Thoracic aorta (tissue), 2 donors: ENCODE measurements around the gene CHRDL1. TPM values are rescaled to one million over a fixed set of nuclear protein-coding genes. Genes with fewer than 3 reads are reported as not detected.

Experiments
- ATAC-seq: fragments of 150-250 bp; one replicate; pipeline ENCODE4 v1.8.0; 2017; ENCODE audit warnings: low read depth; ENCODE audit not compliant: insufficient number of reproducible peaks, low FRiP score
- DNase-seq: peaks from one replicate; pipeline ENCODE4 v3.0.0-alpha.2; 2020; ENCODE audit warnings: low spot score
- H3K27ac ChIP-seq, 2 donors: fragments of 200-600 bp; sonication (generic); 1 replicate in 1 of 2; 2 replicates in 1 of 2; pipeline ENCODE4 v1.5.1; 2016; ENCODE audit warnings: mild to moderate bottlenecking in 2 of 2, moderate library complexity in 2 of 2
- H3K27me3 ChIP-seq: fragments of 200-600 bp; sonication (generic); replicated peaks from 2 replicates; pipeline ENCODE4 v1.6.0; 2016; ENCODE audit warnings: mild to moderate bottlenecking; ENCODE audit not compliant: insufficient read depth
- H3K36me3 ChIP-seq: fragments of 200-600 bp; sonication (generic); one replicate; pipeline ENCODE4 v1.5.1; 2016
- H3K4me1 ChIP-seq, 2 donors: fragments of 200-600 bp; sonication (generic); 1 replicate in 1 of 2; 2 replicates in 1 of 2; pipeline versions ENCODE4 v1.5.1 to v1.6.0; 2016; ENCODE audit warnings: low read depth in 2 of 2, mild to moderate bottlenecking in 1 of 2; ENCODE audit not compliant: control insufficient read depth in 1 of 2
- H3K4me3 ChIP-seq: fragments of 200-600 bp; sonication (generic); 2 replicates; pipeline ENCODE4 v1.5.1; 2016; ENCODE audit warnings: mild to moderate bottlenecking
- H3K9me3 ChIP-seq: fragments of 200-600 bp; sonication (generic); 2 replicates; pipeline ENCODE4 v1.5.1; 2016
- total RNA-seq, 2 donors: library from RNA; depleted of rRNA; stranded (reverse); fragments of >200 nt; gene quantifications; one replicate each; pipeline versions ENCODE4 v1.1.0 to v1.2.3, GENCODE V29; 2016
- TF ChIP-seq, protein P1 (sequence below): fragments of 200-600 bp; sonication (generic); IDR thresholded peaks from one replicate; pipeline ENCODE4 v1.5.1; 2019; ENCODE audit warnings: antibody characterized with exemption

CHRDL1 gene
- total RNA-seq, 2 donors from 2014 or later = 16.8 to 48.6 TPM

DNA sequence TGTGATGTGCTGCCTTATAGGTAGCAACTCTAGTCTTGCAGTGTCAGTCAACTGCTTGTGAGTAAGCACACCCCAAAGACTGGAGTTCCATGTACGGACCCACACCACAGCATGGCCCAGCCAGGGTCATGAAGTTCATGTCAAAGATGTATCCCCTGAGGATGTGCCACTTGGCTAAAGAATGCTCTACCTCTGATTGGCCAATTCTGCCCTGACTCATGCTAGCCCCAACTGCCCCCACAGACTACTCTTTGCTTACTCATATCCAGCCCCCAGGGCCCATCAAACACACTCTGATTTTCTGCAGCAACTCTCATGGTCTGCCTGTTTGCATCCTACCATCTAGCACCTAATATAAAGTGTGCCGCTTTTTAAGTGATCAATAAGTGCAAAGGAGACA is 62.5 kb downstream of the CHRDL1 start:
- TF ChIP-seq, protein P1, sequence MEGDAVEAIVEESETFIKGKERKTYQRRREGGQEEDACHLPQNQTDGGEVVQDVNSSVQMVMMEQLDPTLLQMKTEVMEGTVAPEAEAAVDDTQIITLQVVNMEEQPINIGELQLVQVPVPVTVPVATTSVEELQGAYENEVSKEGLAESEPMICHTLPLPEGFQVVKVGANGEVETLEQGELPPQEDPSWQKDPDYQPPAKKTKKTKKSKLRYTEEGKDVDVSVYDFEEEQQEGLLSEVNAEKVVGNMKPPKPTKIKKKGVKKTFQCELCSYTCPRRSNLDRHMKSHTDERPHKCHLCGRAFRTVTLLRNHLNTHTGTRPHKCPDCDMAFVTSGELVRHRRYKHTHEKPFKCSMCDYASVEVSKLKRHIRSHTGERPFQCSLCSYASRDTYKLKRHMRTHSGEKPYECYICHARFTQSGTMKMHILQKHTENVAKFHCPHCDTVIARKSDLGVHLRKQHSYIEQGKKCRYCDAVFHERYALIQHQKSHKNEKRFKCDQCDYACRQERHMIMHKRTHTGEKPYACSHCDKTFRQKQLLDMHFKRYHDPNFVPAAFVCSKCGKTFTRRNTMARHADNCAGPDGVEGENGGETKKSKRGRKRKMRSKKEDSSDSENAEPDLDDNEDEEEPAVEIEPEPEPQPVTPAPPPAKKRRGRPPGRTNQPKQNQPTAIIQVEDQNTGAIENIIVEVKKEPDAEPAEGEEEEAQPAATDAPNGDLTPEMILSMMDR = no peak
- Histone ChIP-seq H3K4me1 (no peaks in the 10 kb centered on the region), H3K36me3 (no peaks in the 10 kb centered on the region), H3K27me3 (no peaks in the 10 kb centered on the region), H3K27ac (no peak overlapping the region), H3K4me3 (no peak overlapping the region), H3K9me3 (no peaks in the 10 kb centered on the region)
- ATAC-seq (no peak), DNase-seq (no peak)

DNA sequence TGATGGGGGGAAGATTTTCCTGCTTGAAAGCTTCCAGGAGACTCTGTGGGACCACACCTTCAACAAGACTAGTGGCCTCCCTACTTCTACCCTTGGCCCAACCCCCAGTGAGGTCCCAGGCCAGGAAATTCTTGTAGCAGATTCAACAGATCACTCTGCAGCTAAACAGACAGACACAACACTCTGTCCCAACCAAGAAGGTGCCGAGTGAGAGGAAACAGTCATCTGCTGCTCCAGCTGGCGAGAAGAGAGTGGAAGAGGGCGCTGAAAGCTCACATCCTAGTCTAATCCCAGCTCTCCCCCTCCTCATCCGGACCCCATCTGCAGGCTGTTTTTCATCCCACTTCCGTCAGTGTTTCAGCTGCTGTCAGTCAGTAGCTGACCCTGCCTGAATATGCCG is 63.4 kb downstream of the CHRDL1 start:
- no peak overlapping the region for H3K4me3 ChIP-seq
- ATAC-seq = no peak
- H3K36me3 ChIP-seq = no peaks in the 10 kb centered on the region
- H3K4me1 ChIP-seq = no peaks in the 10 kb centered on the region
- no peak for DNase-seq
- no peaks in the 10 kb centered on the region for H3K27me3 ChIP-seq
- H3K27ac ChIP-seq = no peak overlapping the region
- TF ChIP-seq, protein P1 = no peak
- no peaks in the 10 kb centered on the region for H3K9me3 ChIP-seq

DNA sequence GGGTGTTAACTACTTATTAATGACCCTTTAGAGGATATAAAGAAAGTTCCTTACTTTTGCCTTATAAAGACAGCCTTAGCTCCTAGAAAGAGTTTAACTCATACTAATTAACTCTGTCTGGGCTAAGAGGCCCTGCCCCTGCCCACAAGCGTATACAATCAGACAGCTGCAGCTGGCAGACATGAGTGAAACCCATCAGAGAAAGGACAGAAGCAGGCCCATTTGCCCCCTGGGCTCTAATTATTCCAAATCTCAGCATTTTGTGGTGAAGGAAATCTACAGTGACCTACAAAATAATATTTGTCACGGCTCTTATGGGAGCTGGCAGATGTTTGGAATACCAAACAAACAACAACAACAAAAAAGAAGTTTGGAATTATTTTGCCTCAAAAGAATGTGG is 71.8 kb downstream of the CHRDL1 start:
- DNase-seq (no peak), ATAC-seq (no peak)
- H3K9me3 ChIP-seq = no peaks in the 10 kb centered on the region
- no peaks in the 10 kb centered on the region for H3K4me1 ChIP-seq
- no peak overlapping the region for H3K27ac ChIP-seq
- no peak overlapping the region for H3K4me3 ChIP-seq
- H3K27me3 ChIP-seq = no peaks in the 10 kb centered on the region
- TF ChIP-seq, protein P1 = no peak
- H3K36me3 ChIP-seq = no peaks in the 10 kb centered on the region

DNA sequence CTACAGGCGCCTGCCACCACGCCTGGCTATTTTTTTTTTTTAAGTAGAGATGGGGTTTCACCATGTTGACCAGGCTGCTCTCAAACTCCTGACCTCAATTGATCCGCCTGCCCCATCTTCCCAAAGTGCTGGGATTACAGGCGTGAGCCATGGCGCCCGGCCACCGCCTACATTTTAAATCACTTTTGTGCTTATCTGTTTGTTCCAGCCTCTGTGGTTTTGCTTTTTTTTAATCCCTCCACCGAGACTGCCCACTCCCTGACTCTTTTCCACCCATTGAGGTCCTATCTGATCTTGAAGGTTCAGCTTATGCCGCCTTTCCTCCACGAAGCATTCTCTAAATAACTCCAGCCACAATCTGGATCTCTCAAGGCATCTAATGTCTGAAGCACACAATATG is 73.5 kb downstream of the CHRDL1 start:
- H3K36me3 ChIP-seq = no peaks in the 10 kb centered on the region
- no peaks in the 10 kb centered on the region for H3K27me3 ChIP-seq
- TF ChIP-seq, protein P1 = no peak
- no peaks in the 10 kb centered on the region for H3K4me1 ChIP-seq
- no peak for DNase-seq
- no peak for ATAC-seq
- H3K27ac ChIP-seq = no peak overlapping the region
- H3K9me3 ChIP-seq = no peaks in the 10 kb centered on the region
- H3K4me3 ChIP-seq = no peak overlapping the region

DNA sequence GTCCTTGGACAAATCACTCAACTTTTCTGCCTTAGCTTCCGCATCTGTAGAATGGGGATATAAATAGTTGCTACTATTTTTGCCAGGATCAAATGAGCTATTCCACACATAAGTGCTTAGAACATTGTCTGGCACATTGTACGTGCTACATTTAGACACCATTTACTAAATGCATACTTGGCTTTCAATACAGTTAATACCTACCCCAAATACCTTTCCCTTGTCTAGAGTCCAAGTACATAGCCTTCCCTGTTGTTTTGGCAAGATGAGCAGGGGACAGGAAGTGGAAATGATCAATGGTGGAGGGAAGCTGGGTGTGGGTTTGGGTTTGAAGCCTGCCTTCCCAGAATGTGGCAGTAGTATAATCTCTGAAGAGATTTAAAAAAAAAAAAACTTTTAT is 82.0 kb downstream of the CHRDL1 start:
- H3K27me3 ChIP-seq = no peaks in the 10 kb centered on the region
- TF ChIP-seq, protein P1 = no peak
- H3K27ac ChIP-seq = no peak overlapping the region
- no peak for ATAC-seq
- H3K36me3 ChIP-seq = no peaks in the 10 kb centered on the region
- H3K9me3 ChIP-seq = no peaks in the 10 kb centered on the region
- H3K4me3 ChIP-seq = no peak overlapping the region
- no peak for DNase-seq
- H3K4me1 ChIP-seq = no peaks in the 10 kb centered on the region
